Measurements from ENCODE around the gene AKIP1.
"Not testable (repeated sequence)": the region's sequence is repeated elsewhere in the genome, so short reads cannot be mapped to it uniquely, and the experiment has no call there.

AKIP1 gene, protein sequence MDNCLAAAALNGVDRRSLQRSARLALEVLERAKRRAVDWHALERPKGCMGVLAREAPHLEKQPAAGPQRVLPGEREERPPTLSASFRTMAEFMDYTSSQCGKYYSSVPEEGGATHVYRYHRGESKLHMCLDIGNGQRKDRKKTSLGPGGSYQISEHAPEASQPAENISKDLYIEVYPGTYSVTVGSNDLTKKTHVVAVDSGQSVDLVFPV
- 6.0 to 13.7 (median 11.5) reads per million in 3 experiments for total RNA-seq

- peak; percentile 70 for DNase-seq
These were observed at the start of gene AKIP1 for GRCh38 chr11:8911029-8911823. Gene AKIP1 (plus strand): TSS chr11:8911189. CDS start chr11:8911450, 261 bp downstream.

DNA sequence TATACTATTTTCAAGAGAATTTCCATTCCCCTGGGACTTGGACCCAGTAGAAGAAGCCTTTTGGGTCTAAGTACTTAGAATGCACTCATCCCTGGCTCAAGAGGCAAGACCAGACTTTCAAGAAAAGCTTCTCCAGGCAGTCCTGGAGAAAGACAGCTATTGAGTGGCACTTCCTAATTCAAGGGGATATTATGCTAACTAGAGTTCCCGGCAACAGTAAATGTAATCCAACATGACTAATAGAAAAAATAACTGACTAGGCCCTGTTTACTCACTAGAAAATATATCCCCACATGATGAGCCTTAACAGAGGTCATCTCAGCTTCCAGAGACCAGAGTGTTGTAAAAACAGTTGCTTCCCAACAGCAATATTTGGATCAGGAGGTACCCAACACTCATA, 47.2 kb upstream of the AKIP1 start:
- no peak for DNase-seq

GRCh38 chr11:8865304-8865703, 45.7 kb upstream of the AKIP1 start:
- DNase-seq = no peak

- no peak for DNase-seq
These were observed 44.0 kb upstream of the AKIP1 start for GRCh38 chr11:8867035-8867434.

DNA sequence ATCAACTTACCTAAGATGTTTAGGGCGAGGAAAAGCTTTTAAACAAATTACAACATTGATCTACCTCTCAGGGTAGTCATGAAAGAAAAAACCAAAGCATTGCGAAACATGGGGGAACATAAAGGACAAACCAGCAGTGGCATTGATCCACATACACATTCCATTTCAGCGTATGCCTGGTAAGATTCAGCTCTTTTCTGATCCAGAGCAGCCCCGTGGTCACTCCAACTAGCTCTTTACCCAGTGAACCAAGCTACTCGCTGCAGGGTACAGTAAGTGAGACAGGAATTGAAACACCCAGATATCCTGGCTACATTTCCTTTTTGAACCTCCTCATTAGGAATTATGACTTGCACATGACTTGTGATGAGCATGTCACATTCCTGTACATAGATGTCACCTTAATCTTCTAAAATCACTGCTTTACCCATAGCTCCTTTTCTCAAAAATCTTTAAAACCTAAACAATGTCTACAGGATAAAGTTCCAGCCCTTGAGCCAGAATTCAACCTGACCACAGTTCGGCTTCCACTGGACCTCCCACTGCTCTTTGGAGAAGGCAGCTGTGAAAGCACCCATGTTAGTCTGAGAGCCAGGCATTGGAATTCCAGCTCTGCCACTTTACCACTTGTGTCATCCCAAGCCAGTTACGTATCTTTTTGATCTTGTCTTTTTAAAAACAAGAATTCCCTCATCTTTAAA, 42.9 kb upstream of the AKIP1 start:
- no peak for DNase-seq

DNA sequence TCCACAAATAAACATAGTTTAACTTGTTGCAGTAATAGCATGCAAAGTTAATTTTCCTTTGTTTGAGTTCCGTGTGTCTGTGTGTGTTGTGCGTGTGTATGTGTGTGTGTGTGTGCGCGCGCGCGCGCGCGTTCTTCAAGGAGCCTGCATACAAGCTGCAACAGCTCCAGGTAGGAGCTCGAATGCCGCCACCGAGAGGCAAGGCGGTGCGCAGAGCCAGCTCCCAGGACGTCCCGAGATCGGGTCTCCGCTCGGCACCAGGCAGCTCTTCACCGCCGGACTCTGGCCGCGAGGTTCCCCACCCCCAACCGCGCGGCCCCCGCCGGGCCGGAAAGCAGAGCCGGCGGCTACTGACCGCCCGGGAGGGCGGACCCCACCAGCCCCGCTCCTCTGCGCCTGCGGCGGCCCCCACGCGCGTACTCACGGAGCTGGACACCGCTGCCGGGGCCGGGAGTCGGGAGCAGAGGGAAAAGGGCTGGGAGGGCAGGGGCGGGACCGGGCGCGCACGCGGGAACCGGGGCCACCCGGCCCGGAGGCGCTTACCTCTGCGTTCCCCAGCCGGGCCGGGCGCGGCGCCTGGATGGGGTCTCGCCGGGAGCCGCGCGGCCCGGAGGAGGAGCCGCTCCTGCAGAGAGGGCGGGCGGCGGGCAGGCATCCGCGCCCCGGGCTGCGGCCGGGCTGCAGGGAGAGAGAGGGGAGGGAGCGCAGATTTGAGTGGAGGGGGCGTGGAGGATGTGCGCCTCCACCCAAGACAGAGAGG, 40.4 kb upstream of the AKIP1 start:
- no peak for DNase-seq

DNA sequence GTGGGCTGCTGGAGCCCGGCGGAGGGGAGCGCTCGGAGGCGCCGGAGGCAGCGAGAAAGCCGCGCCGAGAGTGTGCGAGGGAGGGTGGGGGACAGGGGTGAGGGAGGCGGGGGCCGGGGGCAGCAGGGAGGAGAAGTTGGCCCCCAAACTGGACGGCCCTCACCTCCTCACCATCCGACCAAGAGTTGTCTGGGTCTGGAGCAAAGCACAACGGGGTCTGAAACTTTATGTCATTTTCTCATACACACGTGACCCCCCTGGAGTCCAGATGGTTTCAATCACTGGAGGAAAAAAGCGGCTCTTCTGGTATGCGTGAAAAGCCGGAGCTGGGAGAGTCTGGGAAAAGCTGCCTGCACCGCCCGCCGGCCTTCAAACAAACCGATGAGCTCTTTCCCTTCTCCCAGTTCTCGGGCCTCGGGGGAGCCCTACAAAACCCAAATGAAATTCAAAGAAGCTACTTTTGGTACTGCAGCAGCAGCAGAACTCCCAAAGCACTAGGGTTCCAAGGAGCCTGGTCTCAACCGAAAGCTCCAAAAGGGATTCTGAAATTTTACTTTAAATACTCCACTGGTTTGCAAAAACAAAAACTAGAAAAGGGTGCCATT, 39.7 kb upstream of the AKIP1 start:
- no peak for DNase-seq

GRCh38 chr11:8871962-8872361, 39.0 kb upstream of the AKIP1 start:
- DNase-seq = no peak

GRCh38 chr11:8873741-8874405, 37.1 kb upstream of the AKIP1 start:
- DNase-seq = no peak

DNA sequence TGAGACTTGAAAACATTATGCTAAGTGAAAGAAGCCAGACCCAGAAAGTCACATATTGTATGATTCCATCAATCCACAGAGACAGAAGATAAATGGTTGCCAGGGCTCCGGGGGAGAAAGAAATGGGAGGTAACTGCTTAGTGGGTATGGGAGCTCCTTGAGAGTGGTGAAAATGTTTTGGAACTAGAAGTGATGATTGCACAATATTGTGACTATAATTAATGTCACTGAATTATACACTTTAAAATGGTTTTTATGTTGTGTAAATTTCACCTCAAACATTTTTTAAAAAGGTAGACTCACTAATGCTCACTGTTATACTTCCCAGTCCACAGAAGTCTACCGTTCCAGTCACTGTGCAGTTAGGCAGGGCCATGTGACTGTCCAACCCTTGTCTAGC, 32.2 kb upstream of the AKIP1 start:
- DNase-seq = no peak

- not testable (repeated sequence) for DNase-seq
These were observed 29.4 kb upstream of the AKIP1 start for GRCh38 chr11:8881585-8881984.

- no peak for DNase-seq
These were observed 24.7 kb upstream of the AKIP1 start for GRCh38 chr11:8886322-8886721.

- not testable (repeated sequence) for DNase-seq
These were observed 19.8 kb upstream of the AKIP1 start for GRCh38 chr11:8891185-8891584.

- DNase-seq = no peak
These were observed 11.8 kb upstream of the AKIP1 start for GRCh38 chr11:8899119-8899753.

DNA sequence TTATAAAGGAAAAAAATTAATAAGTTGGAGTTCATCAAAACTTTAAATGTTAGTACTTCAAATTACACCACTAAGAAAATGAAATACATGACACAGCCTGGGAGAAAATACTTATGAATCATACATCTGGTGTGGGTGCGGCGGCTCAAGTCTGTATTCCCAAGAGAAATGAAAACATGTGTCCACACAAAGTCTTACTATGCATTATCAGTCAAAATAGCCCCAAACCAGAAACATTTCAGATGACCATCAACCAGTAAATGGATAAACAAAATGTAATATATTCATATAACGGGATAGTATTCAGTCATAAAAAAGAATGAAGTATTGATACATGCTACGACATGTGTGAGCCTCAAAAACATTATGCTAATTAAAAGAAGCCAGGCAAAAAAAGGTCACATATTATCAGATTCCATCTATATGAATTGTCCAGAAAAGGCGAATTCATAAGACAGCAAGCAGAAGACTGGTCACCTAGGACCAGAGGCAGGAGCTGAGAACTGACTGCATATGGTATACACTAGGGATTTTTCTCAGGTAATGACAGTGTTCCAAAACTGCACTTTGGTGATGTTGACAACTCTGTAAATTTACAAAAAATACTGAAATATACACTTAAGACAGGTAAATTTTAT, 5.3 kb upstream of the AKIP1 start:
- no peak for DNase-seq

- DNase-seq = no peak
These were observed 3.9 kb upstream of the AKIP1 start for GRCh38 chr11:8907116-8907515.

- DNase-seq = no peak
These were observed 2.9 kb upstream of the AKIP1 start for GRCh38 chr11:8908099-8908498.

DNA sequence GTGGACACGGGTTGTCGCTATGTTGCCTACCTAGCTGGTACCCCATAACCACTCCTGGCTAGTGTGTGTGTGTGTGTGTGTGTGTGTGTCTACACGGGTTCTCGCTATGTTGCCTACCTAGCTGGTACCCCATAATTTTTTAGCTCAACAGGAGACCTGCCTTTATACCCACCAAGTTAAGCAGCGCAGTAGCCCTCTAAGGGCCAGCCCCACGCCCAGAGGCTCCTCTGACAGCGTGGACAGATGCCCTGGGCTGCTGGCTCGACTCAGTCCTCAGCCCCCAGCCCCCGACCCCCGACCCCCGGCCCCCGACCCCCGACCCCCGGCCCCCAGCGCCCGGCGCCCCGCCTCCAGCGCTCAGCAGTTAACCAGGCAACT, 351 bp upstream of the AKIP1 start:
- DNase-seq = no peak

DNA sequence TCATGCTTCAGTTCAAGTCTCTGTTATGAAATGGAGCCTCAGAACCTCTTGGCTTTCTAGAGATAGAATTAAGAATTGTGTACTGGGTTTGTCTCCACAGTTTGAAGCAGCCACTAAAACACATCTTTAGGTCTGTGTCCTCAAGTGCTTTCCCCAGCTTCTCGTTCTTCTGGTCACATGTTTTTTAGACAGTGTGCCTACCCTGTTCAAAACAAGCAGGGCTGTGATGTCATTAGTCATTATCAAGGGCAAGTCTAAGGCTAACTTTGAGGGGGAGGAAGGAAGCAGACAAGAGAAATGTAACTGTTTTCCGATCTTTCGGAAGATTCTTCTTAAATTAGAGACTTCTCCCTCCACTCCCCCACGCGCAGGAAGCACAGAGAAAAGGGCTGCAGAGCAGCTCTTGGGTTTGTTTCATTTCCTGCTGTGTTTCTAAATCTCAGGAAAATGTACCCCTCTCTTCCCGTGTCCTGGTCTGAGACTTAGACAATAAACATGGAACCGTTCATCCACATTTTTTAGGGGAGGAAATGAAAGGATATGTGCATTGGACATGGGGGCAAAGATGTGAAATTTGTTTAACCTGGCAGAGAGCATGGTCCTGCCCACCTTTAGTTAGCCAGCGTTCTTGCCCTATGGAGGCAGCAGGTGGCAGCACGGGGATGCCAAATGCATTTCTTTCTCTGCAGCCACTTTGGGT, 3.1 kb downstream of the AKIP1 start:
- DNase-seq = peak; percentile 26

DNA sequence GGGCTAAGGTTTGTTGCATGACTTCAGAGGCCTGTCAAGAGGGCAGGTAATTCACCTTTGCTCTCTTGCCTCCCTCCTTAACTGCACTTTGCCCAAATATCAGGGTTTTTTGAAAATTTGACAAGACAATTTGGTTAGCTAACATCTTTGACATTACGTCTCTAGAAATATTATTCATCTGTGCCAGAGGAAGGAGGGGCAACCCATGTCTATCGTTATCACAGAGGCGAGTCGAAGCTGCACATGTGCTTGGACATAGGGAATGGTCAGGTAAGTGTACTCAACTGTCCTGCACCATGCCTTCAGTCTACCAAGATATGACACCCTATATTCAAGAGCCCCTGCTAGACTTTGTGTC, 3.7 kb downstream of the AKIP1 start:
- no peak for DNase-seq
